Fibroblast of skin of right quadriceps (primary cell): ENCODE measurements around the gene RNFT2.

Experiments used
- DNase-seq: peaks from one replicate; pipeline ENCODE4 v3.0.0-alpha.2; 2013

Gene RNFT2, protein sequence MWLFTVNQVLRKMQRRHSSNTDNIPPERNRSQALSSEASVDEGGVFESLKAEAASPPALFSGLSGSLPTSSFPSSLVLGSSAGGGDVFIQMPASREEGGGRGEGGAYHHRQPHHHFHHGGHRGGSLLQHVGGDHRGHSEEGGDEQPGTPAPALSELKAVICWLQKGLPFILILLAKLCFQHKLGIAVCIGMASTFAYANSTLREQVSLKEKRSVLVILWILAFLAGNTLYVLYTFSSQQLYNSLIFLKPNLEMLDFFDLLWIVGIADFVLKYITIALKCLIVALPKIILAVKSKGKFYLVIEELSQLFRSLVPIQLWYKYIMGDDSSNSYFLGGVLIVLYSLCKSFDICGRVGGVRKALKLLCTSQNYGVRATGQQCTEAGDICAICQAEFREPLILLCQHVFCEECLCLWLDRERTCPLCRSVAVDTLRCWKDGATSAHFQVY

DNA sequence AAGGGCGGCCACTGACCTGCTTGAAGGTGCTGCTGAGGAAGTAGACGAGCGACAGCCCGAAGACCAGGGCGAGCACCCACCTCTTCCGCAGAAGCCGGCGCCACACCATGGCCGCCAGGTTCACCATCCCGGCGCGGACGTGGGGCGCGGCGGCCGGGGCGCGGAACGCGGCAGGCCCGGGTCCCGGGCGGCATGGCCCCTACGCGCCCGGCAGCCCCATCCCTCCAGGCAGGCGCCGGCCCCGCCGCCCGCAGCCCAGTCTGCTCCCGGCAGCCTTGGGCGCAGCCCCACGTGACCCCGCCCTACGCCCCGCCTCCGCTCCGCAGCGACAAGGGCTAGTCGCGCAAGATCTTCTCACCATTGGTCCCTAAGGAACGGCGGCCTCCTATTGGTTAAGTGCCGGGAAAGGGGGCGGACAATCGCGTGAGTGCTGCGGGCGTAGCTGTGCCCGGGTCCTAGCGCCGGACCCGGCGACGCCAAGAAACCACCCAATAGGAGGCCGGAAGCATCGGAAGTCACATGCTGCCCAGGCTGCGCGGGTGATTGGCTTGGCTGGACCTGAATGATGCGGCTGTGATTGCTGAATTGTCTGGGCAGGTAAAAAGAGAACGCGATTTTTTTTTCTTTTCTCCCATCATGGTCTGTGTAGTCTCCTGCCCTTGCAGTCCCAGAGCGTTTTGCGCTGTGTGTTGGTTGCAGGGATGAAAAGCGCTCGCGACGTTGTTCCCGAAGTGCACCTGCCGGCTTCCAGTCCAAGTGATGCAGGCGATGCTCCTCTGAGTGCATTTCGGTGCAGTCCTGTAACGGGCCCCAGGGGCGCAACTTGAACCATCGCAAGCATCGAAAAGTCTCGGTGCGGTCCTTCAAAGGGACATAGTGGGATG, at the start of gene RNFT2, which contains the start of gene SPRING1:
Gene RNFT2, plus strand, starts transcription at position 542 of the 884 bp plus-strand sequence. CDS start 2,183 bp downstream, outside the sequence.
Gene SPRING1, minus strand, starts transcription at position 296 of the 884 bp plus-strand sequence. Its CDS starts 169 bp downstream, at position 127.
- DNase-seq, result peak; percentile 99

DNA sequence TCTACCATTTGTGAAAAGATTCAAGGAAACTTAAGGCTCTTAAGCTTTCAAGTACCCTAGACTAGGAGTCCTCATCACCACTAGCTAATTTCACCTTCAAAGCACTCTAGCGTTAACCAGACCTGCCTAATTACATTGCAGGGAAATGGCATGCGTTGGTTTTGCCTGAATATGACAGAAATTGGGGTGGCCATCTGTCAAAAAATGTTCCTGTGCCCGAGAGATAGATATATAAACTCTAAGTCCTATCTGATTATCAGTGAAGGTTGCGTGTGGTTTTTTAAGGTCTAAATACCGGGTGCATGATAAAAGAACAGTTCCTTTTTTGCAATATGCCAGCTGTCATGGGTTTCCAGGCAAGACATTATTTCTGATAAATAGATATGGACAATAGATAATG, 48.6 kb upstream of the RNFT2 start:
- DNase-seq, result no peak

DNA sequence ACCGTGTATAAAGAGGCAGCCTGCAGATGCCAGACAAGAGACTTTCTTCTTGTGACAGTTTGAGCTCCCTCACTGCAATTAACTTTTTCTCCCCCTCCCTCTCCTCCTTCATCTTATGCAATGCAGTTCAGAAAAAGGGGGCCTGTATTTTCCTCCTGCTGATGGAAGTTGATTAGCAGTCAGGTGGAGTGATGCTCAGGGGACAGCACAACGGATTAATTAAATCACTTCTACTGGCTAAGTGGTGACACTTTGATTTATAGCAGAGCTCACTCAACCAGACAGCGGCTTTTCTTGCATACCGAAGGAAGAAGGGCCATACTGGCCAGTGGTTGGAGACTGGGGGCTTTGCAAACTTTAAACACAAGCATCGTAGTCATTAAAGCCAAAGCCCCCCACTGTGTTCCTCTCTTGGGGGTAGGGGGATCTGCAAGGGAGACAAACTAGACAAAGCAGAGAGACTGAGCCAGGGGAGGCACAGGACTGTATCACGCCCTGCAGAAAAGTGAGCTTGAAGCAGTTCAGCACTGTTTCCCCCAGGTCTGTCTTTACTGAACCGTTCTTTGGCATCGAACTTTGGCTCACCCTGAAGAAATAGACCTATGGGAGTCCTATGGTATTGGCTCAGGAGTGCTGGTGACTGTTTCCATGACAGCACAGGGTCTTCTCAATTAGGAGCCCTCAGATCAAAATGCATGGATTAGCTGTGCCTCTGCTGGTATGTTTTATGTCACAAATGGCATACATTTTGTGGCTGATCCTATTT, 48.0 kb upstream of the RNFT2 start:
- DNase-seq, result no peak

DNA sequence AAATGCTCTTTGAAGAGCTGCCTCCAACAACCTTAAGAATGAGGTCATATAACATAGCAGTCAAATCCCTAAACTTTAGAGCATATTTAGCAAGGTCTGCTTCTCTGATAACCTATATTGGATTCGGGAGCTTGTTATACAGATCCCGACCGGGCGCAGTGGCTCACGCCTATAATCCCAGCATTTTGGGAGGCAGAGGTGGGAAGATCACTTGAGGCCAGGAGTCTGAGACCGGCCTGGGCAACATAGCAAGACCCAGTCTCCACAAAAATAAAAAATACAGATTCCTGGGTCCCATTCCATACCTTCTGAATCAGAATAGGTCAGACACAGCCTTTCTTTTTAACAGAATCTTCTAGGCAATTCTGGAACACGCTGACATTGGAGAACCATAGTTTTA, 46.9 kb upstream of the RNFT2 start:
- no peak for DNase-seq

DNA sequence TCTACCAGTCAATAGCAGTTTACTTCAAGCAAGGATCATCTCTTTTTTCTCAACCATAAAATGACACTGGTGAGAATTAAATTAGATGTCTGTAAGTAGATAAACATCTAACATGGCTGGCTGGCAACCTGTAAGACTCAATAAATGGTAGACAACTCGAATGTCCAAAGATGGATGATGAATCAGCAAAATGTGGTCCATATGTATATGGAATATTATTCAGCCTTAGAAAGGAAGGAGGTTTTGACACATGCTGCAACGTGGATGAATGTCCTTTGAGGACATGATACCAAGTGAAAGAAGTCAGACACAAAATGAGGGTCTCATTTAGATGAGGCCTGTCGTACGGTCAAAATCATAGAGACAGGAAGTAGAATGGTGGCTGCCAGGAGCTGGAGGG, 46.5 kb upstream of the RNFT2 start:
- DNase-seq, result no peak

DNA sequence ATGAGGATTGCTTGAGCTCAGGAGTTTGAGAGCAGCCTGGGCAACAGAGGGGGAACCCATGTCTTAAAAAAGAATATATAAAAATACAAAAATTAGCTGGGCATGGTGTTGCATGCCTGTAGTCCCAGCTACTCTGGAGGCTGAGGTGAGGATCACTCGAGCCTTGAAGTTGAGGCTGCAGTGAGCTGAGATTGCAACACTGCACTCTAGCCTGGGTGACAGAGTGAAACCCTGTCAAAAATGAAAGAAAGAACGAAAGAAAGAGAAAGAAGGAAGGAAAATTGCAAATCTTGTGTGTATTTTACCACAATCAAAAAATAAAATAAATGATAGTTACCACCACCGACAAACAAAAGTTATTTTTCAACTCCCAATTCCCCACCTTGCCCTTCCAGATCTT, 45.5 kb upstream of the RNFT2 start:
- no peak for DNase-seq

DNA sequence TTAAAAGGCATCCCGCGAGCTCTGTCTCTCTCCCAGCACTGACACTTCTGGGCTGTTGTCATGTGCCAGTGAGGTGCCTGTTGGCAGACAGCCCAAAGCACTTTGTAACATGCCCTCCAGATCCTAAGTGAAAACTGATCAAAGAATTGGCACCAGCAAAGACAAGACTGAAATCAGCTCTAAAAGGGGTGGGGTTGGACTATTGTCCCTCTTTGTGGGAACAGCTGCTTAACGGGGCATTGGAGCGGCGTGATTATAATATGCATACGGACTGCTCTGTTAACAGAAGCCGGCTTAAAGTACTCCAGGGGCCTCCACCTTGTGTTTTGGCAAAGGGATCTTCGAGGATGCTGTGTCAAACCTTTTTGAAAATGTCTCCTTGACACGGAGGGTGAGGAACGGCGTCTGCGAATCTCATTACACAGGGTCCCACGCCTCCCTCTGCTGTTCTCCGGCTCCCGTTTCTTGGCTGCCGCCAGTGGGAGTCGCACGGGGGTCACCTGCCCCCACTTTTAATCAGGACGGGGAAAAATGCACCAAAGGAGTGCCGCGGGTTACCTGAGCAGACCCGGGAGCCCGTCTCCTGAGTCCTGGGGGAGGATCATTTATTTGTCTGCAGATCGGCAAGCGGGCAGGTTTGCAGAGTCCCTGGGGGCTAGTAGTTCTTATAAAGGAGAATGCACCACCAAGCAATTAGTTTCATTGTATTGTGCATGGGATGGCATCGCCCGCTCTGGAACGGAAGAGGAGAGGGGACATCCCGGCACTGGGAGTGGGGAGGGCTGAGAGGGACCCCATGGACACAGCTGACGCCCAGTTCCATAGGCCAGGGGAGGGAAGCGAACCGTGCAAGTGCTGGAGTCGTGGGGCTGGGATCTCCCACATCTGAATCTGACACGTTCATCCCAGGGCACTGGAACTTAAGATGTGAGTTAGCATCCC, 44.6 kb upstream of the RNFT2 start:
- DNase-seq, result no peak

DNA sequence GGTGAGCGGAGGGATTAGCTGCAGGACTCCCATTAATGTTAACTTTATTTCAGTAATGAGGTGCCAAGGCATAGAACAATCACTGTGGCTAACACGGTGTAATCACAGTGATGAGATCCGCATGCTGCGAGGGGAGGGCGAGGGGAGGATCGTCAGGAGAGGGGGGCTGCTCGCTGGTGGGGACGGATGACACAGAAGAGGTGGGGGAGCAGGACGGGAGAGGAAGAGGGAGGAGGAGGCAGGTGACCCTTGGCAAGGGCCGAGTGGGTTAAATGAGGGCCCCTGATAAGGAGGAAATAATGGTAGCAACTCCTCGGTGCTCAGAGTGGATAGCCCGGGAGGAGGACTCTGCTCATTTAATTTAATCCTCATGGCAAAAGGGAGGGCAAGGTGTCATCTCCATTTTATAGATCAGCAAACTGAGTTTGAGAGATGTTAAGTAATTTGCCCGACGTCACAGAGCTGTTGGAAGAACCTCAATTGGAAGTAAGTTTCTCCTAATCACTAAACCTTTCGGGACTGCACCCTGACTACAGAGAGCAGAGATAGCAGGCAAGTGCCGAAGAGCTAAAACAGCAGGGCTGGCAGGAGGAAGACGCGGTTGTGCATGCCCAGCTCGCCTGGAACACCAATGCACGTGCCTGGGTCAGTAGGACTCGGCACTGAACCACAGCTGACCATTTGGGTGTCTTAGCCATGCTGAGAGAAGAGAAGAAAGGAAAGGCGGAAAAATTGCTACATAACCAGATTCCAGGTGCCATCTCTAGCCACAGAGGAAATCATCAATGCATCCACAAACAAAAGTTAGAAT, 43.3 kb upstream of the RNFT2 start:
- no peak for DNase-seq

DNA sequence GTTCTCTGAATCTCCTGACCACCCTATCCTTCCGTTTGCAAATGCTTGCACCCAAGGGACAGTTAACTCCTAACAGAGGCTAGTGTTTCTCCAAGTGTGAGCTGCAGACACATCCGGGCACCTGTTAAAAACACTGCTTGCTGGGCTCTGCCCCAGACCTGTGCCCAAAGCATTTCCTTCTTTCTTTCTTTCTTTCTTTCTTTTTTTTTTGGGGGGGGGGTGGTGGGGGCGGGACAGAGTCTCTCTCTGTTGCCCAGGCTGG, 42.7 kb upstream of the RNFT2 start:
- DNase-seq, result no peak

DNA sequence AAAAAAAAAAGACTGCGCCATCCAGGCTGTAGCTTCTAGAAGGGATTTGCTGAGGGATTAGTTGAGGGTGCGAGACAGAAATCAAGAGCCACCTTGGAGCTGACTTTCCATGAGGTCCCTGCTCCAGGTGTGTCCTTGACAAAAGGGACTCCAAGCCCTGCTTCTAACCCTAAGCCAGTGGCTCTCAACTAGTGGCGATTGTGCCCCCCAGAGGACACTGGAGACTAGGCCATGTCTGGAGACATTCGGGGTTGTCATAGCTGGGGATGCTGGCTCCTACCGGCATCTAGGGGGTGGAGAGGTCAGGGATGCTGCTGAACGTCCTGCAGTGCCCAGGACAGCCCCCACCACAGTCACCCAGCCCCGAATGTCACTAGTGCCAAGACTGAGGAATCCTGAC, 40.8 kb upstream of the RNFT2 start:
- peak; percentile 38 for DNase-seq

DNA sequence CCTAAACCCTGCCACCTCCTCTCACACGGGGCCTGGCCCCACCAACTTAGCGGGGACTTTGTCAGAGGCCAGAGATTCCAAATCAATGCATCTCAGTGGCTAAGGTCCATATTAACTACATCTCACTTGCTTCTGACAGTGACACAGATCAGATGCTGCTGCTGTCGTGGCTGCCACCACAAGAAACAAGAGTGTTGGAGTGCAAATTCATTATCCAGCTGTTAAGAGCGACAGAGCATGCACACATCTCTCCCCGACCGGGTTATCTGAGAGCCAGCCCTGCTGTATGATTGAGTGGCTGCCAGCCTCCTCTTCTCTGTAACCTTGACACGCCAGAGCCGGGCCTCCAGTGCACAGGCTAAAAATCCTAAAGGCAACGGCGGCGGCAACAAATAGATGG, 40.4 kb upstream of the RNFT2 start:
- DNase-seq, result no peak

DNA sequence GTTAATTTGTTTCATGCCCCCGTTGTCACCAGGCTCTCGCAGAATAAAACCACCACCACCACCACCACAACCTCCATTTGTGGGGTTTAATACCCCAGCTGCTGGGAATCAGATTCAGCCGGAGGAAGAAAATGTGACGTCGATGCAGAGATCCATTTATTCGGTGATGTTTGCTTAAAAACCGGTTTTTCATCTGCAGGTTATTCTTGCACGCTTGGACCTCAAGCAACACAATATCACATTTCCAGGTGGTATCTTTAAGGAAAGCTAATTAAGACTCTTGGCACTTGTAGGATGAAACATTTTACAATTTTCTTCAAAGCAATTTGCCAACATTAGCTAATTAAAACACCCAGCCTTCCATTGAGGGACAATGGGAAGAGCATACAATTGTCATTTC, 40.0 kb upstream of the RNFT2 start:
- DNase-seq, result no peak

DNA sequence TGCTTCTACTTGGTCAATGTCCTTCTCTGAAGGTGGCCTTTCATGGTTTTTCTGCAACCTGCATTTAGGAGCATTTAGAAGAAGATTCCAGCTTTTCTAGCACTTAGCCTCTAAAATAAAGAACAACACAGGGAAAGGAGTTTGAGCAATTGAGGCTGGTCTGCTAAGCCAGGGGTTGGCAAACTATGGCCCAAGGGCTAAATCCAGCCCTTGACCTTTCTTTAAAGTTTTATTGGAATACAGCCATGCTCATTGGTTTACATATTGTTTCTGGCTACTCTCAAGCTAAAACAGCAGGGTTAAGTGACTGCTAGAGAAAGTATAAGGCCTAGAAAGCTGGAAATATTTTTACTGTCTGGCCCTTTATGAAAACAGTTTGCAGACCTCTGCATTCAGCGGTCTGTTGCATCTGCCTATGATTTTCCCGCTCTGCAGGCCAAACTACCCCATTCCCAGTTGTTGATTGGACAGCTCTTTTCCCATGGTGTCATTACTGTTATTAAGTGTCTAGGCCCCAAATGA, 39.5 kb upstream of the RNFT2 start:
- DNase-seq, result no peak

DNA sequence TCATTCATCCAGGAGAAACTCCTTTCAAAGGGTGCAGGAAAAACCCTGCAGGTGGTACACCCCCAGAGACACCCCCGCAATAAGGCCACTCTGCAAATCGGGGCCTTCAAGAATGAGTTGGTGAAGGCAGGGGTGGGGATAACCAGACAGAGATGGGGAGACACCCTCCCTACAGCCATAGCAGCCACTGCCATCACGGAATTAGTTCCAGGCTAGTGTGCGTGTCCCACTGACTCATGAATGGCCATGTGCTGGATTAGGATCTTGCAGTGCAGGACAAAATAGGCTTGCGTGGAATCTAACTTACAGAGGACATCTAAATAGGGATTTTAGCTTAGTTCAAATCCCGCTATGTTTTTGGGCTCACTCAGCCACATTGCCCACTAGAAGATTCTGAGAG, 38.0 kb upstream of the RNFT2 start:
- no peak for DNase-seq

DNA sequence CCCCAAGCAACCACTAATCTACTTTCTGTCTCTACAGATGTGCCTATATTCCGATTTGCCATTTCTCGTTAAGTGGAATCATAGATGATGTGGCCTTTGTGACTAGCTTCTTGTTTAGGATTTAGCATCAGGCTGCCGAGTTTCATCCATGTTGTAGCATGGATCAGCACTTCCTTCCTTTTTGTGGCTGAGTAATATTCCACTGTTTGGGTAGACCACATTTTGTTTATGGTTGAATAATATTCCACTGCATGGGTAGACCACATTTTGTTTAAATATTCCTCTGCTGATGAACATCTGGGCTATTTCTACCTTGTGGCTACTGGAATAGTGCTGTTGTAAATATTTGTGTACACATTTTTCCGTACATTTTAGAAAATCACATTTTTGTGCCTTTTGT, 36.7 kb upstream of the RNFT2 start:
- no peak for DNase-seq

DNA sequence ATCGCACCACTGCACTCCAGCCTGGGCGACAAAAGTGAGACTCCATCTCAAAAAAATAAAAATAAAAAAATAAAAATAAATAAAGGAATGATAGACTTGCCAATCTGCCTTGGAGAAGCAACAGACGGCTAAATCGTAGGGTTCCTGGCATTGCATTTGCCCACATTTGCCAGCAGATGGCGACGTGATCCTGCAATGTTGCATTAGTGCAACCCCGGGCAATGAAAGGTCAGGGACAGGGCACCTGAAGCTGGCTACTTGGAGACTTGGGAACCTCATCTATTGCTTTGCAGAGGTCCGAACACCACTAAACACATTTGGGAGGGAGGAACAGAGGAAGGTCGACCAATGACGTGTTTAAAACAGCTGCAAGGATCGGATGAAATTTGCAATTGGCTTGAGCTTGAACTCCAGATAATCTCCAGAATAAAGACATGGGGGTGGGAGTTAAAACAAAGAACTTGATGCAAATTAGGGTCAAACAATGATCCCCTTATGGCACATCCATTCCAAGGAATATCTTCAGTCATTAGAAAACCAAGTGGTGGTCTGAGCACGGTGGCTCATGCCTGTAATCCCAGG, 34.8 kb upstream of the RNFT2 start:
- peak; percentile 45 for DNase-seq

DNA sequence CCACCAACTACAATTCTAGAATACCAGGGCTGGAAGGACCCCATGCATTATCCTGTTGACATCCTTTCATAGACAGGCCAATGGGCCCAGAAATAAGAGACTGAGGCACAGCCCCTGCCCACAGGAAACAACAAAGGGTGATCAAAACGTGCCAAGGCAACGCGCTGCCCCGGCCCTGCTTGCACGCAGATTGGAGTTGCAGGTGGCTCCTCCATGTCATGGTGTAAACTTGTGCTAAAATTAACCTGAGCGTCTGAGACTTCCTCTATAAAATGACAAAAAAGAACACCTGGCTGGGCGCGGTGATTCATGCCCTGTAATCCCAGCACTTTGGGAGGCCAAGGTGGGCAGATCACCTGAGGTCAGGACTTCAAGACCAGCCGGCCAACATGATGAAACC, 30.4 kb upstream of the RNFT2 start:
- no peak for DNase-seq

DNA sequence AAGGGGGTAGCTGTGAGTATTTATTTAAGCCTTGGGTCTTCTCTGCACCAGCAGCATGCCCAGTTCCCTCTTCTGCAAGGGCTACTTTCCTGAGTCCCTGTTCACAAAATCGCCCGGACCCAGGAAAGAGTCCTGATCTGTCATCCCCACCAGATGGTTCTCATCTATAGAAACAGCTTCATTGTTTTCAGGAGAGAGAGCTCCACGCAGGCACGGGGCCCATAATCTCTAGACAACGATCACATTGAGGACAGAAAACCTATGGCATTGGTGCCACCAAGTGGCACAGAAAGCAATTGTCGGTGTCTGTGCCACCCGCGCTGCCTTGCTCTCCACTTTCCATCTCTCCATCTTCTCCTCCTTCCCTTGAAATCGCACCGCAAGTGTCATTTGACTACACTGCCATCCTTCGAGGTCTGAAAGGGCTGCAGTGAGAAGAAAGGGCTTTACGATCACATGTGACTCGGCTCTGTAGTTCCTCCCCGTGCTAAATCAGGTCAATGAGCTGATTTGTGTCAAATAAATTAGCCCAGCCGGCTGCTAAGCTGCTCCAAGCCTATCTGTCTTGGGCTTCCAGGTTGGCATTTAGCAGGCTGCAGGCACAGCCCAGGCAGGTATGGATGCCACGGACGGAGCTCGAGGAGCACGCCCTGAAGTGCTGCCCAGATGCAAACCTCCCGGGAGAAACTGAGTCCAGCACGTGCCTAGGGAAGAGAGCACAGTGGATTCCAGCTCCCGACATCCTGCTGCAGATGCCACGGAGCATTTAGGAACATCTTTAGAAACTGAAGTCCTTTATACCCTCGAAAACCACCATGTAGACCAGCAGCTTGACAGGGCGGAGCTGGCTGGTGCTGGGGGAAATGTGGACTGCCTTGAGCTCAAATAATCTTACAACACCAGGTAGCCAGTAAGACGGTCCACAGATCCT, 29.0 kb upstream of the RNFT2 start:
- DNase-seq, result peak; percentile 74

DNA sequence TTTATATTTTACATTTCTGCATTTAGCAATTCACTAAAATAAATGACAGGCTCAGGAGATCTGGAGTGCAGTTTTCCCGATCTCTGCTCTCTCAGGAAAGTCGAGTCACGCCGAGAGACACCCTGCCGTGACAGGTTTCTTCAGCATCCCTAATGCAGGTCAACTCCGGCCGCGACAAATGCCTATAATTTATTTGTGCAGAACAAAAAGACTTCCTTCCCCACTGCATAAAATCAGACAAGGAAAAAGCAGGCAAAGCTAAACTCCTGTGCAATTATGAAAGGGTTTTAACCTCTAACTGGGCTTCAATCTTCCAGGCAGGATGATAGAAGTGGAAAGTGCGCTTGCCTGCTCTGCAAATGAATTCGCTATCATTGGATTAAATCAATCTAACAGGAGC, 28.3 kb upstream of the RNFT2 start:
- no peak for DNase-seq
